Tibial artery (tissue), 4 donors: ENCODE results near the gene PCLO.
"Not testable (repeated sequence)": the region's sequence is repeated elsewhere in the genome, so short reads cannot be mapped to it uniquely, and the experiment has no call there.

Experiments used
- DNase-seq, 2 donors: peaks; one replicate each; pipeline ENCODE4 v3.0.0-alpha.2; 2019
- H3K27ac ChIP-seq, 2 donors: fragments of 200-600 bp; sonication (generic) in 1 of 2; 1 replicate in 1 of 2; 2 replicates in 1 of 2; pipeline ENCODE4 v1.5.1; 2018 to 2019; ENCODE audit warnings: mild to moderate bottlenecking in 1 of 2
- H3K27me3 ChIP-seq, 2 donors: fragments of 200-600 bp; sonication (generic) in 1 of 2; one replicate each; pipeline versions ENCODE4 v1.5.1 to v1.6.0; 2016 to 2019
- H3K36me3 ChIP-seq, 3 donors: fragments of 200-600 bp; sonication (generic) in 2 of 3; one replicate each; pipeline ENCODE4 v1.5.1; 2016 to 2019; ENCODE audit warnings: mild to moderate bottlenecking in 2 of 3
- H3K4me1 ChIP-seq, 4 donors: fragments of 200-600 bp; sonication (generic) in 2 of 4; 1 replicate in 3 of 4; 2 replicates in 1 of 4; pipeline ENCODE4 v1.5.1; 2016 to 2019
- H3K4me3 ChIP-seq, 2 donors: fragments of 200-600 bp; sonication (generic) in 1 of 2; 1 replicate in 1 of 2; 2 replicates in 1 of 2; pipeline ENCODE4 v1.5.1; 2018 to 2019; ENCODE audit warnings: mild to moderate bottlenecking in 2 of 2
- H3K9me3 ChIP-seq, 3 donors: fragments of 200-600 bp; sonication (generic) in 1 of 3; one replicate each; pipeline ENCODE4 v1.5.1; 2016 to 2019
- CTCF ChIP-seq, 2 experiments: fragments of 200-600 bp in 1 of 2; fragments of 450-650 bp in 1 of 2; IDR thresholded peaks; one replicate each; pipeline ENCODE4 v1.5.1; 2017 to 2019; ENCODE audit warnings: antibody characterized with exemption in 2 of 2, mild to moderate bottlenecking in 1 of 2, moderate library complexity in 1 of 2
- intact Hi-C: fragments of 100-400 bp; cut with DNase I; formaldehyde crosslinking; loops from one replicate; pipeline ENCODE4 v1.15.0; 2023; ENCODE audit warnings: low total_unique reads

Gene PCLO

GRCh38 chr7:83105063-83105462, 57.6 kb downstream of the PCLO start:
- H3K27me3 ChIP-seq, result no peaks in the 10 kb centered on the region
- intact Hi-C loops, result no loop called here
- no peaks in the 10 kb centered on the region for H3K9me3 ChIP-seq
- no peak overlapping the region for H3K4me3 ChIP-seq
- no peak for TF ChIP-seq CTCF (IDR thresholded peaks at IDR 0.05)
- no peak overlapping the region for H3K27ac ChIP-seq
- H3K4me1 ChIP-seq, result peaks cover 0 to 5% (median 0%) of the 10 kb centered on the region in 4 donors
- DNase-seq, result no peak
- H3K36me3 ChIP-seq, result no peaks in the 10 kb centered on the region

GRCh38 chr7:83101530-83101929, 61.2 kb downstream of the PCLO start:
- no peak for DNase-seq
- no peaks in the 10 kb centered on the region for H3K9me3 ChIP-seq
- no peaks in the 10 kb centered on the region for H3K36me3 ChIP-seq
- no peak overlapping the region for H3K27ac ChIP-seq
- no peak overlapping the region for H3K4me3 ChIP-seq
- TF ChIP-seq CTCF (IDR thresholded peaks at IDR 0.05), result no peak
- peaks cover 0 to 5% (median 0%) of the 10 kb centered on the region in 4 donors for H3K4me1 ChIP-seq
- H3K27me3 ChIP-seq, result no peaks in the 10 kb centered on the region
- intact Hi-C loops, result no loop called here

- H3K27ac ChIP-seq, result no peak overlapping the region
- no peaks in the 10 kb centered on the region for H3K27me3 ChIP-seq
- no peaks in the 10 kb centered on the region for H3K4me1 ChIP-seq
- H3K4me3 ChIP-seq, result no peak overlapping the region
- DNase-seq, result no peak
- no peaks in the 10 kb centered on the region for H3K9me3 ChIP-seq
- H3K36me3 ChIP-seq, result no peaks in the 10 kb centered on the region
- no peak for TF ChIP-seq CTCF (IDR thresholded peaks at IDR 0.05)
- intact Hi-C loops, result no loop called here
Observed at GRCh38 chr7:83096065-83096580, 66.6 kb downstream of the PCLO start.

- Histone ChIP-seq H3K4me3 (no peak overlapping the region), H3K9me3 (no peaks in the 10 kb centered on the region), H3K4me1 (no peaks in the 10 kb centered on the region), H3K27ac (no peak overlapping the region), H3K27me3 (no peaks in the 10 kb centered on the region), H3K36me3 (no peaks in the 10 kb centered on the region)
- no peak for DNase-seq
- TF ChIP-seq CTCF (IDR thresholded peaks at IDR 0.05), result no peak
- intact Hi-C loops, result loop anchor here (10.0 kb wide), 1 partner anchor 750 kb away; no protein-coding TSS in a partner anchor
Observed at GRCh38 chr7:83085299-83085698, 77.4 kb downstream of the PCLO start.

- H3K4me3 ChIP-seq, H3K9me3 ChIP-seq, H3K36me3 ChIP-seq, H3K27ac ChIP-seq, DNase-seq, H3K4me1 ChIP-seq, H3K27me3 ChIP-seq: not testable (repeated sequence)
- intact Hi-C loops, result loop anchor here (10.0 kb wide), 1 partner anchor 755 kb away; no protein-coding TSS in a partner anchor
Observed at GRCh38 chr7:83079879-83080278, 82.8 kb downstream of the PCLO start.

- DNase-seq, result no peak
- no peak for TF ChIP-seq CTCF (IDR thresholded peaks at IDR 0.05)
- Histone ChIP-seq H3K4me1 (no peaks in the 10 kb centered on the region), H3K27ac (no peak overlapping the region), H3K4me3 (no peak overlapping the region), H3K27me3 (no peaks in the 10 kb centered on the region), H3K36me3 (no peaks in the 10 kb centered on the region), H3K9me3 (no peaks in the 10 kb centered on the region)
- intact Hi-C loops, result no loop called here
Observed at GRCh38 chr7:83077328-83077727, 85.4 kb downstream of the PCLO start.
